AG09319 (cell line): ENCODE data around the gene SNRNP40.

Source experiments
- DNase-seq: peaks from one replicate; pipeline ENCODE4 v3.0.0-alpha.2; 2010; ENCODE audit warnings: low read depth; ENCODE audit errors: extremely low read depth
- CTCF ChIP-seq: IDR thresholded peaks from 2 replicates; pipeline ENCODE4 v1.5.1; 2011; ENCODE audit warnings: low read depth, mild to moderate bottlenecking, inconsistent platforms, low read length, moderate library complexity

The SNRNP40 gene

DNA sequence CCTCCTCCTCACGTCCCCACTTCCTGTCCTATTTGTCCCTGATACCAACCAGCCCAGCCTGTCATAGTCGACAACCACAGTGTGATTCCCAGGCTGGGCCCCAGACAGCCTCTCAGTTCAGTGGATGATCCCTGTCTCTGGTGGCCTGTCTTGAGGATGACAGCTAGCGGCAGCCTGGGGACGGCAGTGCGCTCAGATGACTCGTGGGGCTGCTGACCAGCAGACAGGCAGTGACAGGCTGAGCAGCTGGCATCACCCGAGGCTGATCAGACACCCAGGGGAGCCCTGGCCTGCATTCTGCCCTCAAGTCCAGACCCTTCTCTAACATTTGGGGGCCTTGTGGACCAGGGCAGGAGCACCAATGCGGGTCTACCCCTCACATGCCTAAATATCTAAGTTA lies 77.9 kb downstream of the SNRNP40 start:
- no peak for DNase-seq
- no peak for TF ChIP-seq CTCF

GRCh38 chr1:31216016-31216415 lies 80.6 kb downstream of the SNRNP40 start:
- DNase-seq = no peak
- no peak for TF ChIP-seq CTCF

DNA sequence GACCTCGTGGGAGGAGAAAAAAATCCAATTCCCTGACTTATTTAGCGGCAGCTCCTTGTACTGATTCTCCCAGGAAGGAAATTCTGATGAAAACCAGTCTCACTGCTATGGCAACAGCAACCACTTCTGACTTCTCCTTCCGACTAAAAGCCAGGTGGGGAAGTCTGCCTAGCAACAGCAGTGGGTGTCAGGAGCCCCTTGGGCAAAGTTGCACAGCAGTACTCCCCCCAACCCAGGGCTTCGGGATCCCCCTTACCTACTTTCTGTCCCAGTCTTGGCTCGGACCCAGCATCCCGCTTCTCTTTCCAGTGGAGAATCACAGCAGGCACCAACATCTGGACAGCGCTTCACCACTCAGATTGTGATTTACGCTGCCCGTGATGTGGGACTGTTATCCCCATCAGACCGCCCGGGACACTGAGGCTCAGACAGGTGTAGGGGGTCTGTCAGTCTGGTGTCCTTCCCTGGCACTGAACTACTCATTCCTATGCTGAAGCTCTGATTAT lies 81.5 kb downstream of the SNRNP40 start:
- no peak for TF ChIP-seq CTCF

DNA sequence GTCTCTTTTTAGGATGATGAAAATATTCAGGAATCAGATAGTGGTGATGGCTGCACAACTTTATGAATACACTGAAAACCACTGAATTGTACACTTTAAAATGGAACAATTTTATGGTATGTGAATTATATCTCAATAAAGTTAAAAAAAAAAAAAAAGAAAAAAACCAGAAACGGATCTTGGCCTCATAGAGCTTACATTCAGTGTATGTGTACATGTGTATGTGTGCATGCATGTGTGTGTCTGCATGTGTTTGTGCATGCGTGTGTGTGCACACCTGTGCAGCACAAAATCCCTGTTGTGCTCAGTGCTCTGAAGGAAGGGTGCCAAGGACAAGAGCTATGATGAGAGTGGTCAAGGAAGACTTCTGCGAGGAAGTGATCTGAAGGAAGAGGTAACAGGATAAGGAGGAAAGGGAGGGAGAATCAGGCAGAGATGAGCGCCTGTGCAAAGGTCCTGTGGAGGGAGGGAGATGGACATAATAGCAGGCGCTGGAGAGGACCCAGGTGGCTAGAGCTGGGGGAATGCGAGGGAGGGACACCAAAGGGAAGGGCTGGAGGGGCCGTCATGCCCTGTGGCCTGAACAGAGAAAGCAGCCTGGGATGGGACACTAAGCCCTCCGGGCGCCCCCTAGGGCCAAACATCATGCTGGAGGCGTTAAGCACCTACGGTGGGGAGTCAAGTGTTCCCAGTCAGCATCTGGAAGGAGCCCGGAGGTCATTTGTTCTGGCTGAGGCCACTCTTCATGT lies 82.1 kb downstream of the SNRNP40 start:
- DNase-seq = no peak
- no peak for TF ChIP-seq CTCF

More for the DNA sequence above, 81.5 kb downstream of the SNRNP40 start:
- no peak for DNase-seq
